Measurements from ENCODE around the gene ADAP1. TPM values are rescaled to one million over a fixed set of nuclear protein-coding genes. Genes with fewer than 3 reads are reported as not detected.
A peak's percentile ranks its signal among the peaks of the same experiment; 100 is the strongest.

Gene ADAP1
- total and polyA plus RNA-seq, 2 of the 13 experiments (the other 11 are each of a cell fraction or from before 2014, with no cell fraction given) = 10.5 to 24.6 TPM

GRCh38 chr7:992709-993607 is 38.5 kb upstream of the ADAP1 start (continued):
- TF ChIP-seq DRAP1 (CRISPR knock-in tag; IDR thresholded peaks at IDR 0.05) (peak; percentile 55; the same call in 1 of the 2 replicates), SRF (IDR thresholded peaks at IDR 0.05; ENCODE audit: low read depth, low read length) (no peak), SUZ12 (IDR thresholded peaks at IDR 0.05; ENCODE audit: low read depth, low read length) (no peak), TCF7L2 (IDR thresholded peaks at IDR 0.05; ENCODE audit: low read depth, low read length) (no peak), NR2F6 (IDR thresholded peaks at IDR 0.05) (peak; percentile 88), NR2F6 (CRISPR knock-in tag; IDR thresholded peaks at IDR 0.05) (peak; percentile 82), ZNF879 (CRISPR knock-in tag; IDR thresholded peaks at IDR 0.05) (no peak), ARID2 (CRISPR knock-in tag; IDR thresholded peaks at IDR 0.05; ENCODE audit: borderline replicate concordance) (no peak), SNRNP70 (IDR thresholded peaks at IDR 0.05; ENCODE audit: low read depth, low read length) (no peak), CBX5 (CRISPR knock-in tag; IDR thresholded peaks at IDR 0.05; ENCODE audit: borderline replicate concordance) (peak; percentile 84; the same call in 1 of the 2 replicates), FOXP4 (CRISPR knock-in tag; IDR thresholded peaks at IDR 0.05) (peak; percentile 58), IKZF1 (IDR thresholded peaks at IDR 0.05) (no peak), ZNF281 (CRISPR knock-in tag; IDR thresholded peaks at IDR 0.05; ENCODE audit: borderline replicate concordance) (peak; percentile 89), TGIF2 (CRISPR knock-in tag; IDR thresholded peaks at IDR 0.05) (peak; percentile 55; the same call in 1 of the 2 replicates), ZBTB37 (CRISPR knock-in tag; IDR thresholded peaks at IDR 0.05) (no peak), TAF1 (CRISPR knock-in tag; IDR thresholded peaks at IDR 0.05) (peak; percentile 69; the same call in 1 of the 2 replicates), JUN (CRISPR knock-in tag; IDR thresholded peaks at IDR 0.05) (no peak), GZF1 (CRISPR knock-in tag; IDR thresholded peaks at IDR 0.05) (no peak), FLYWCH1 (CRISPR knock-in tag; IDR thresholded peaks at IDR 0.05) (no peak), SMAD1 (CRISPR knock-in tag; IDR thresholded peaks at IDR 0.05; ENCODE audit: borderline replicate concordance, low read depth) (no peak), ZBTB39 (CRISPR knock-in tag; IDR thresholded peaks at IDR 0.05) (peak; percentile 85), ZNF790 (CRISPR knock-in tag; IDR thresholded peaks at IDR 0.05; ENCODE audit: borderline replicate concordance) (no peak)
